Bronchial epithelial cell (primary cell): ENCODE results near the gene OST4. TPM values are rescaled to one million over a fixed set of nuclear protein-coding genes. Genes with fewer than 3 reads are reported as not detected.

Source experiments
- DNase-seq: peaks from one replicate; pipeline ENCODE4 v3.0.0-alpha.2; 2010; ENCODE audit warnings: low read depth
- FAIRE-seq: peaks from 2 replicates; lab custom pipeline; 2011; peaks lifted over from hg19 to GRCh38; lab: Jason Lieb, UNC
- H3K27me3 ChIP-seq: 2 replicates; pipeline ENCODE4 v1.5.1; 2011; ENCODE audit warnings: low read length; ENCODE audit not compliant: control insufficient read depth, insufficient read depth
- H3K36me3 ChIP-seq: 2 replicates; pipeline ENCODE4 v1.5.1; 2011; ENCODE audit warnings: low read length; ENCODE audit not compliant: control insufficient read depth, insufficient read depth
- H3K4me3 ChIP-seq: 2 replicates; pipeline ENCODE4 v1.5.1; 2011; ENCODE audit warnings: mild to moderate bottlenecking, low read depth, low read length, control low read depth
- total RNA-seq: library from RNA; depleted of rRNA; stranded (reverse); fragments of >200 nt; gene quantifications from 2 replicates; pipeline ENCODE4 v1.2.1, GENCODE V29; 2014
- TF ChIP-seq, protein P1 (sequence below): IDR thresholded peaks from 2 replicates; pipeline ENCODE4 v1.5.1; 2011; ENCODE audit warnings: mild to moderate bottlenecking, moderate library complexity, low read length, control low read depth, inconsistent platforms; ENCODE audit not compliant: insufficient read depth, severe bottlenecking

OST4 gene
- total RNA-seq, 1 donor from 2014 or later = 226 TPM

DNA sequence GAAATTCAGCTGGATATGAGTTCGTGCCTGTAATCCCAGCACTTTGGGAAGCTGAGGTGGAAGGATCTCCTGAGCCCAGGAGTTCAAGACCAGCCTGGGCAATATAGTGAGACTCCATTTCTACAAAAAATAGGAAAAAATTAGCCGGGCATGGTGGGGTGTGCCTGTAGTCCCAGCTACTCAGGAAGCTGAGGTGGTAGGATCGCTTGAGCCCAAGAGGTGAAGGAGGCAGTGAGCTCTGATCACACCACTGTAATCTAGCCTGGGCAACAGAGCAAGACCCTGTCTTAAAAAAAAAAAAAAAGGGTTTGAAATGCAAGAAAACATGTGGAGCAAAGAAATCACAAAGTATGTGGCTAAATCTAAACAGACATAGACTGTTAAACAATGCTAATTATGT, 37.6 kb upstream of the OST4 start:
- Histone ChIP-seq H3K4me3 (no peak overlapping the region), H3K36me3 (no peaks in the 10 kb centered on the region), H3K27me3 (peaks cover 3% of the 10 kb centered on the region)
- no peak for DNase-seq
- FAIRE-seq = no peak
- TF ChIP-seq, protein P1, sequence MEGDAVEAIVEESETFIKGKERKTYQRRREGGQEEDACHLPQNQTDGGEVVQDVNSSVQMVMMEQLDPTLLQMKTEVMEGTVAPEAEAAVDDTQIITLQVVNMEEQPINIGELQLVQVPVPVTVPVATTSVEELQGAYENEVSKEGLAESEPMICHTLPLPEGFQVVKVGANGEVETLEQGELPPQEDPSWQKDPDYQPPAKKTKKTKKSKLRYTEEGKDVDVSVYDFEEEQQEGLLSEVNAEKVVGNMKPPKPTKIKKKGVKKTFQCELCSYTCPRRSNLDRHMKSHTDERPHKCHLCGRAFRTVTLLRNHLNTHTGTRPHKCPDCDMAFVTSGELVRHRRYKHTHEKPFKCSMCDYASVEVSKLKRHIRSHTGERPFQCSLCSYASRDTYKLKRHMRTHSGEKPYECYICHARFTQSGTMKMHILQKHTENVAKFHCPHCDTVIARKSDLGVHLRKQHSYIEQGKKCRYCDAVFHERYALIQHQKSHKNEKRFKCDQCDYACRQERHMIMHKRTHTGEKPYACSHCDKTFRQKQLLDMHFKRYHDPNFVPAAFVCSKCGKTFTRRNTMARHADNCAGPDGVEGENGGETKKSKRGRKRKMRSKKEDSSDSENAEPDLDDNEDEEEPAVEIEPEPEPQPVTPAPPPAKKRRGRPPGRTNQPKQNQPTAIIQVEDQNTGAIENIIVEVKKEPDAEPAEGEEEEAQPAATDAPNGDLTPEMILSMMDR = no peak

DNA sequence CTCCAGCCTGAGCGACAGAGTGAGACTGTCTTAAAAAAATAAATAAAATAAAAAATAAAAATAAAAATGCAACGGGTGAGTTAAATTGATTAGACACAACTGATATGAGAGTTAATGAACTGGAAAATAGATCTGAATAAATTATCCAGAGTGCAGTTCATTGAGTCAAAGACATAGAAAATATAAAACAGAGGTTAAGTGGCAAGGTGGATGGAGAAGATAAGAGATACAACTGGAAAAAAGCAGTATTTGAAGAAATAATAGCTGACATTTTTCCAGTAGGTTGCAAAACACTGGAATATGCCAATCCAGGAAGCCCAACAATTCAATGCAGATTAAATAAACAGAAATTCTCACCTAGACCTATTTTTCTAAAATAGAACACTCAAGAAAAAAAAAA, 36.8 kb upstream of the OST4 start:
- Histone ChIP-seq H3K4me3 (no peak overlapping the region), H3K36me3 (no peaks in the 10 kb centered on the region), H3K27me3 (peaks cover 2% of the 10 kb centered on the region)
- DNase-seq (no peak), FAIRE-seq (no peak)
- TF ChIP-seq, protein P1 = no peak

DNA sequence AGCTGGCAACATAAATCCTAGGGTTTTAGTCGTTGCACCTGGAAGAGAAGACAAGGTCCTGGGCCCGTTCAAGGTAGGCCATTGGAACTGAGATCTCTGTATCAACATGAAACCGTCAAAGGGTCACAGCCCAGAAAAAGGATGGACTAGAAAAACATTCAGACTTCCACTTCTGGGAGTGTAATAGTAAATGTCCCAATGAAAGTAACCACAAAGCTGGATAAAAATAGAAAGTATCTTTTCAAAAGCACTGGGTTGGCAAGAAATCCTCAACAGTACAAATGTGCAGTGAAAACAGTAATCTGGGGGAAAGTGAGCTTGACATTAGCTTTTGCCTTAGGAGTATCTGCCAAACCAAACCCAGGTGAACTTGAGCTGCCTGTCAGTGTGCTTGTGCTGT, 34.5 kb upstream of the OST4 start:
- FAIRE-seq (no peak), DNase-seq (no peak)
- H3K36me3 ChIP-seq = no peaks in the 10 kb centered on the region
- TF ChIP-seq, protein P1 = no peak
- H3K27me3 ChIP-seq = peaks cover 2% of the 10 kb centered on the region
- H3K4me3 ChIP-seq = no peak overlapping the region

DNA sequence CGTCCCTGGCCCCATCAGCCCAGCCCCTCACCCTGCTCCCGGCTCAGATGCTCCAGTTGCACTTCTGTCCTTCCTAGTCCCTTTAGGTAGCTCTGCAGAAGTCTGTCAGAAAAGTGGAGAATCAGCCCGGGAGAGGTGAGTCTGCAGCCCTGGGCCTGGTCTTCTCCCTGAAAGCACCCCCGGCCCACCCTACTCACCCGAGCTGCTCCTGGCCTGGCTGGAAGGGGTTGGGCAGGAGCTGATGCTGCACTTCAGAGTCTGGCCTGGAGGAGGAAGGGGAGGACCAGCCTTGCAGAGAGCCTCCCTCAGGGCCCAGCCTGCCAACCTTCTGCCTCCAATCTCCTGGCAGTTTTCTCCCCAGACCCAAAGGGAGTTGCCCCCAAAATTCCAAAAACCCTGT, 30.9 kb upstream of the OST4 start:
- TF ChIP-seq, protein P1 = no peak
- no peak overlapping the region for H3K4me3 ChIP-seq
- FAIRE-seq (no peak), DNase-seq (no peak)
- no peaks in the 10 kb centered on the region for H3K36me3 ChIP-seq
- H3K27me3 ChIP-seq = peaks cover 2% of the 10 kb centered on the region

DNA sequence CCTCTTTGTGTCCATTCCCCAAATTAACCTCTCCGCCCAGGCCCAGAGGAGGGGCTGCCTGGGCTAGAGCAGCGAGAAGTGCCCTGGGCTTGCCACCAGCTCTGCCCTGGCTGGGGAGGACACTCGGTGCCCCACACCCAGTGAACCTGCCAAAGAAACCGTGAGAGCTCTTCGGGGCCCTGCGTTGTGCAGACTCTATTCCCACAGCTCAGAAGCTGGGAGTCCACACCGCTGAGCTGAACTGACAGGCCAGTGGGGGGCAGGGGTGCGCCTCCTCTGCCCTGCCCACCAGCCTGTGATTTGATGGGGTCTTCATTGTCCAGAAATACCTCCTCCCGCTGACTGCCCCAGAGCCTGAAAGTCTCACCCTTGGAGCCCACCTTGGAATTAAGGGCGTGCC, 28.6 kb upstream of the OST4 start:
- Histone ChIP-seq H3K4me3 (no peak overlapping the region), H3K27me3 (no peaks in the 10 kb centered on the region), H3K36me3 (no peaks in the 10 kb centered on the region)
- FAIRE-seq (no peak), DNase-seq (no peak)
- TF ChIP-seq, protein P1 = no peak

DNA sequence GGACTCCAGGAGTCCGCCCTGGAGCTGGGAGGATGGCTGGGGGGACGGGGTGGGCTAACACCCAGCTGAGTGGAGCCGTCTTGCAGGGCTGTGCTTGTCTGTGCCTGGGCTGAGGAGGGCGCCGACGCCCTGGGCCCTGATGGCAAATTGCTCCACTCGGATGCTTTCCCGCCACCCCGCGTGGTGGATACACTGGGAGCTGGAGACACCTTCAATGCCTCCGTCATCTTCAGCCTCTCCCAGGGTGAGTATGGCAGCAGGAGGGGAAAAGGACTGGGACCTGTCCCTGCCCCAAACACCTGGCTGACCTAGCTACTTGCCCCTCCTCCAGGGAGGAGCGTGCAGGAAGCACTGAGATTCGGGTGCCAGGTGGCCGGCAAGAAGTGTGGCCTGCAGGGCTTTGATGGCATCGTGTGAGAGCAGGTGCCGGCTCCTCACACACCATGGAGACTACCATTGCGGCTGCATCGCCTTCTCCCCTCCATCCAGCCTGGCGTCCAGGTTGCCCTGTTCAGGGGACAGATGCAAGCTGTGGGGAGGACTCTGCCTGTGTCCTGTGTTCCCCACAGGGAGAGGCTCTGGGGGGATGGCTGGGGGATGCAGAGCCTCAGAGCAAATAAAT, 28.0 kb upstream of the OST4 start:
- DNase-seq (no peak), FAIRE-seq (no peak)
- H3K36me3 ChIP-seq = no peaks in the 10 kb centered on the region
- no peaks in the 10 kb centered on the region for H3K27me3 ChIP-seq
- TF ChIP-seq, protein P1 = no peak
- H3K4me3 ChIP-seq = no peak overlapping the region
